Measurements from ENCODE around the gene AKNA.
"Not testable (repeated sequence)": the region's sequence is repeated elsewhere in the genome, so short reads cannot be mapped to it uniquely, and the experiment has no call there.

The AKNA gene

GRCh38 chr9:114336157-114336556, 51.6 kb downstream of the AKNA start:
- DNase-seq = no peak

- DNase-seq = no peak
These were observed 52.0 kb downstream of the AKNA start for GRCh38 chr9:114335745-114336144.

- DNase-seq = no peak
These were observed 53.3 kb downstream of the AKNA start for GRCh38 chr9:114334490-114334889.

- not testable (repeated sequence) for DNase-seq
These were observed 54.1 kb downstream of the AKNA start for GRCh38 chr9:114333718-114334117.

- DNase-seq = not testable (repeated sequence)
These were observed 55.2 kb downstream of the AKNA start for GRCh38 chr9:114332474-114333040.

- DNase-seq = not testable (repeated sequence)
These were observed 56.3 kb downstream of the AKNA start for GRCh38 chr9:114331229-114332195.

- no peak for DNase-seq
These were observed 57.1 kb downstream of the AKNA start for GRCh38 chr9:114330636-114331035.

- DNase-seq = not testable (repeated sequence)
These were observed 58.2 kb downstream of the AKNA start, which contains the start of gene ORM2 for GRCh38 chr9:114329625-114330022. Gene ORM2, plus strand, starts transcription at chr9:114329869. Its CDS starts 36 bp downstream, at chr9:114329905.

- not testable (repeated sequence) for DNase-seq
These were observed 58.7 kb downstream of the AKNA start for GRCh38 chr9:114328937-114329624.

- DNase-seq = not testable (repeated sequence)
These were observed 59.4 kb downstream of the AKNA start for GRCh38 chr9:114328357-114328820.

- DNase-seq = no peak
These were observed 60.0 kb downstream of the AKNA start for GRCh38 chr9:114327749-114328148.

- DNase-seq = not testable (repeated sequence)
These were observed 62.0 kb downstream of the AKNA start for GRCh38 chr9:114325684-114326254.

GRCh38 chr9:114324965-114325364, 62.8 kb downstream of the AKNA start:
- DNase-seq = not testable (repeated sequence)

GRCh38 chr9:114324492-114324891, 63.3 kb downstream of the AKNA start:
- no peak for DNase-seq

GRCh38 chr9:114323849-114324248, 63.9 kb downstream of the AKNA start:
- not testable (repeated sequence) for DNase-seq

GRCh38 chr9:114322831-114323531, 64.8 kb downstream of the AKNA start, which contains the start of gene ORM1:
Gene ORM1, plus strand, starts transcription at chr9:114323098. Its CDS starts 36 bp downstream, at chr9:114323134.
- not testable (repeated sequence) for DNase-seq

- peak; percentile 20 for DNase-seq
These were observed 65.5 kb downstream of the AKNA start for GRCh38 chr9:114322160-114322818.

GRCh38 chr9:114321759-114322158, 66.0 kb downstream of the AKNA start:
- DNase-seq = peak; percentile 64

- peak; percentile 56 for DNase-seq
These were observed 67.1 kb downstream of the AKNA start for GRCh38 chr9:114320710-114321109.

- DNase-seq = no peak
These were observed 68.6 kb downstream of the AKNA start for GRCh38 chr9:114319147-114319546.

- DNase-seq = no peak
These were observed 69.4 kb downstream of the AKNA start for GRCh38 chr9:114318416-114318815.

All from fibroblast of skin of abdomen (primary cell).